Measurements from ENCODE around the gene ITGB5.

ITGB5 gene

DNA sequence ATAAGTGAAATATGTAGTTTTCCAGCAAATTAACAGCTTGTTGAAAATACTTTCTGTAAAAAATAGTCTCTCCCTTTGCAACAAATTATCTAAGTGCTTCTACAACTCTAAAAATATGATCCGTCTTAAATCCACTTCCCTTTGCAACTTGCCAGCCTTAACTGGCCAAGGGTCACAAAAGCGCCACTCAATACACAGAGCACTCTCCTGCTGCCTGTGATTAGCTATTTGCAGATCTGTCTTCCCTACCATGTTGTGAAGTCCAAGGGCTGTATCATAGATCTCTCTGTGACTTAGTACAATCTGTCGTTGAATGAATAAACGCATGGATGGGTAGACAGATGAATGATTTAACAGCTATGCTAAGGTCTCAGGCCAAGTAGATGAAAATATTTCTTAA, 76.2 kb downstream of the ITGB5 start:
- DNase-seq (ENCODE audit: low read depth, low spot score) = no peak
- ChIA-PET CTCF (interaction anchor here (0.8 to 6.9 kb wide), 9 partner anchors 12 to 248 kb away, joined by 3 to 30 read pairs (median 4); no protein-coding TSS in a partner anchor), POLR2A (interaction anchor here (0.8 kb wide), 1 partner anchor 19 kb away, joined by 4 read pairs; no protein-coding TSS in a partner anchor)
- TF ChIP-seq, protein P1, sequence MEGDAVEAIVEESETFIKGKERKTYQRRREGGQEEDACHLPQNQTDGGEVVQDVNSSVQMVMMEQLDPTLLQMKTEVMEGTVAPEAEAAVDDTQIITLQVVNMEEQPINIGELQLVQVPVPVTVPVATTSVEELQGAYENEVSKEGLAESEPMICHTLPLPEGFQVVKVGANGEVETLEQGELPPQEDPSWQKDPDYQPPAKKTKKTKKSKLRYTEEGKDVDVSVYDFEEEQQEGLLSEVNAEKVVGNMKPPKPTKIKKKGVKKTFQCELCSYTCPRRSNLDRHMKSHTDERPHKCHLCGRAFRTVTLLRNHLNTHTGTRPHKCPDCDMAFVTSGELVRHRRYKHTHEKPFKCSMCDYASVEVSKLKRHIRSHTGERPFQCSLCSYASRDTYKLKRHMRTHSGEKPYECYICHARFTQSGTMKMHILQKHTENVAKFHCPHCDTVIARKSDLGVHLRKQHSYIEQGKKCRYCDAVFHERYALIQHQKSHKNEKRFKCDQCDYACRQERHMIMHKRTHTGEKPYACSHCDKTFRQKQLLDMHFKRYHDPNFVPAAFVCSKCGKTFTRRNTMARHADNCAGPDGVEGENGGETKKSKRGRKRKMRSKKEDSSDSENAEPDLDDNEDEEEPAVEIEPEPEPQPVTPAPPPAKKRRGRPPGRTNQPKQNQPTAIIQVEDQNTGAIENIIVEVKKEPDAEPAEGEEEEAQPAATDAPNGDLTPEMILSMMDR (IDR thresholded peaks at IDR 0.05; ENCODE audit: insufficient read depth, low read length, missing control alignments) = no peak
- H3K4me3 ChIP-seq (ENCODE audit: low read depth, low read length) = no peak overlapping the region

DNA sequence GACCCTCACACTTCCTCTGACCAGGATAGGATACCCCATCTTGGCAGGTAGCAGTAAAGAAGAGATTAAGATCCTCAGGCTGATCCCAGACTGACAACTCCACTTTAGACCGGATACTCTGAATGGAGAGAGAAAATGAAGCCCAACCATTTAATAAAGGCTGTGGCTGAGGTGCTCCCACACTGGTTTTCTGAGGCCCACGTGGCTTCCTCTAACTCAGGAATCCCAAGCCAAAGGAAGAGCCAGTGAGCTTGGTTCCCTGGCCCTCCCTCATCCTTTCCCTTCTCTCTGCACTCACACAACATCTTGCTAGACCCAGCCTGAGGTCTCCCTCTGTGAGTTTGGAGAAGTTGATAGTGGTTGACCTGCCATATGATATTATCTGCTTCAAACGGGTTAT, 78.1 kb downstream of the ITGB5 start:
- POLR2A ChIA-PET = no interaction called here
- no peak for DNase-seq (ENCODE audit: low read depth, low spot score)
- TF ChIP-seq, protein P1 (IDR thresholded peaks at IDR 0.05; ENCODE audit: insufficient read depth, low read length, missing control alignments) = no peak
- H3K4me3 ChIP-seq (ENCODE audit: low read depth, low read length) = no peak overlapping the region
- CTCF ChIA-PET = interaction anchor here (2.6 to 6.9 kb wide), 2 partner anchors 18 to 93 kb away, joined by 10 to 30 read pairs; no protein-coding TSS in a partner anchor

DNA sequence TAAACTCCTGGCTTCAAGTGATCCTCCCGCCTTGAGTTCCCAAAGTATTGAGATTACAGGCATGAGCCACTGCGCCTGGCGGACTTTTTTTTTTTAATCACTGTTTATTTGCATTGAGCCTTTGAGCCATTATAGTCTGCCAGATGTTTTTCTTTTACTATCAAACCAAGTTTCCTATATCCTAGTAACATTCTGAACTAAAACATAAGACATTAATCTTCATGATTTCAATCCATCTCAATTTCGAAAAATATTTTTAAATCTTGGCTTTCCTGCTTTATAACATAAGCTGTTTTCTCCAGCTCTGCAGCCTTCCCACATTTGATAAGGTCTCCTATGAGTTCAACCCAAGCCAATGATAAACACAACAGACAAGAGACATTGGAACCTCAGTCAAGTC, 81.5 kb downstream of the ITGB5 start:
- ChIA-PET CTCF (interaction anchor here (1.3 to 2.2 kb wide), 4 partner anchors 9 to 96 kb away, joined by 3 to 12 read pairs (median 6); no protein-coding TSS in a partner anchor), POLR2A (no interaction called here)
- DNase-seq (ENCODE audit: low read depth, low spot score) = no peak
- H3K4me3 ChIP-seq (ENCODE audit: low read depth, low read length) = no peak overlapping the region
- TF ChIP-seq, protein P1 (IDR thresholded peaks at IDR 0.05; ENCODE audit: insufficient read depth, low read length, missing control alignments) = no peak

DNA sequence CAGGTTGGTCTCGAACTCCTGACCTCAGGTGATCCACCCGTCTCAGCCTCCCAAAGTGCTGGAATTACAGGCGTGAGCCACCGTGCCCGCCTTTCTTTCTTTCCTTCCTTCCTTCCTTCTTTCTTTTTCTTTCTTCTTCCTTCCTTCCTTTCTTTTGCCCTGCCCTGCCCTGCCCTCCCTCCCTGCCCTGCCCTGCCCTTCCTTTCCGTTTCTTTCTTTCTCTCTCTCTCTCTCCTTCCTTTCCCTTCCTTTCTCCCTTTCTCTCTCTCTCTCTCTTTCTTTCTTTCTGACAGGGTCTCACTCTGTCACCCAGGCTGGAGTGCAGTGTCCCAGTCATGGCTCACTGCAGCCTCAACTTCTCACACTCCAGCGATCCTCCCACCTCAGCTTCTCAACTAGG, 82.3 kb downstream of the ITGB5 start:
- CTCF ChIA-PET = interaction anchor here (0.7 to 2.2 kb wide), 4 partner anchors 18 to 951 kb away, joined by 3 to 12 read pairs (median 6); no protein-coding TSS in a partner anchor
- DNase-seq (ENCODE audit: low read depth, low spot score) = no peak
- H3K4me3 ChIP-seq (ENCODE audit: low read depth, low read length) = no peak overlapping the region
- TF ChIP-seq, protein P1 (IDR thresholded peaks at IDR 0.05; ENCODE audit: insufficient read depth, low read length, missing control alignments) = no peak
- POLR2A ChIA-PET = no interaction called here

DNA sequence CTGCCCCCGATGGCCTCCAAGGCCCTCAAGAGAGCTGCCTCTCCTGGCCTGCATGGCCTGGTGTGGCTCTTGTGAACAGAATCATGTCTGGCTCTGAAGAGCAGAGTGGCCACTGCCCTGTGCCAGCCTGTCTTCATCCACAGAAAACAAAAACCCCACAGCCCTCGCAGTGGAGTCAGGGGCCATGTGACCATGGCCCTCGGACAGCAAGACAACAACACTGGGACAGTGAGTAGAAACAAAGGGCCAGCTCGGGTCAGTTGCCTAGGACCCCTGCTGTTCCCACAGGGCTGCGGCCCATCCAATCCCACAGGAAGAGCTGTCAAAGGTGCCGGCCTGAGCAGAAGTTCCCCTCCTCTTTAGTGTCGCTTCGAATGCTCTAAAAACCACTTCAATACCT, 84.5 kb downstream of the ITGB5 start:
- ChIA-PET POLR2A (no interaction called here), CTCF (interaction anchor here (1.4 to 1.9 kb wide), 2 partner anchors 9 to 15 kb away, joined by 4 to 6 read pairs; no protein-coding TSS in a partner anchor)
- no peak for DNase-seq (ENCODE audit: low read depth, low spot score)
- H3K4me3 ChIP-seq (ENCODE audit: low read depth, low read length) = no peak overlapping the region
- TF ChIP-seq, protein P1 (IDR thresholded peaks at IDR 0.05; ENCODE audit: insufficient read depth, low read length, missing control alignments) = no peak

DNA sequence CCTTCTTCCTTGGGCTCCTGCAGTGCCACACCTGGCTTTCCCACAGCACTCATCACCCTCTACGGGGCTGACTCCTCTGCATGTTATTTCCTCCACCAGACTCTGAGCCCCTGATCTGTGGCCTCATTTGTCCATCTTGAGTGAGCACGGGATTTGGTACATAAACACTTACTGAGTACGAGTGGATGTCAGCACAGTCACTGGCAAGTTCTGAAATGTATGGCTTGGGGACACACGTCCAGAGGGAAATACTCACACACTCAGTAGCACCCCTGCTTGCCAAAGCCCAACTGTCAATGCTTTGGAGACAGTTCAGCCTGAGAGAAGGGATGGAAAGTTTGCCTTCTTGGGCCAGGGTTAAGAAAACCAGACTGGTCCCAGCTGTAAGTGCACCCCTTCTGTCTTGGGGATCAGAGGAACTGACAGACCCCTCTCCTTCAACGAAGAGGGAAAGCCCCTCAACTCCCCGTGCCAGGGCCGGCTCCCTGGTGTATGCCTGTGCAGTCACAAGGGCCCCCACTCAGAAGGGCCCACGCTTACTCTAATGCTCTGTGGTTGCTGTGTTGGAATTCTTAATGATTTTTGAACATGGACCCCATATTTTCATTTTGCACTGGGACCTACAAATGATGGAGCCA, 85.0 kb downstream of the ITGB5 start:
- ChIA-PET POLR2A (no interaction called here), CTCF (interaction anchor here (0.9 kb wide), 2 partner anchors 42 to 99 kb away, joined by 3 to 4 read pairs; no protein-coding TSS in a partner anchor)
- no peak overlapping the region for H3K4me3 ChIP-seq (ENCODE audit: low read depth, low read length)
- DNase-seq (ENCODE audit: low read depth, low spot score) = no peak
- TF ChIP-seq, protein P1 (IDR thresholded peaks at IDR 0.05; ENCODE audit: insufficient read depth, low read length, missing control alignments) = no peak

Measured in AG04449 (cell line).